Measurements from ENCODE around the gene TMEM171. TPM values are rescaled to one million over a fixed set of nuclear protein-coding genes. Genes with fewer than 3 reads are reported as not detected.

The TMEM171 gene
- total and polyA plus RNA-seq, 2 of the 4 experiments (the other 2 are of a cell fraction): 3.0 to 5.1 TPM

DNA sequence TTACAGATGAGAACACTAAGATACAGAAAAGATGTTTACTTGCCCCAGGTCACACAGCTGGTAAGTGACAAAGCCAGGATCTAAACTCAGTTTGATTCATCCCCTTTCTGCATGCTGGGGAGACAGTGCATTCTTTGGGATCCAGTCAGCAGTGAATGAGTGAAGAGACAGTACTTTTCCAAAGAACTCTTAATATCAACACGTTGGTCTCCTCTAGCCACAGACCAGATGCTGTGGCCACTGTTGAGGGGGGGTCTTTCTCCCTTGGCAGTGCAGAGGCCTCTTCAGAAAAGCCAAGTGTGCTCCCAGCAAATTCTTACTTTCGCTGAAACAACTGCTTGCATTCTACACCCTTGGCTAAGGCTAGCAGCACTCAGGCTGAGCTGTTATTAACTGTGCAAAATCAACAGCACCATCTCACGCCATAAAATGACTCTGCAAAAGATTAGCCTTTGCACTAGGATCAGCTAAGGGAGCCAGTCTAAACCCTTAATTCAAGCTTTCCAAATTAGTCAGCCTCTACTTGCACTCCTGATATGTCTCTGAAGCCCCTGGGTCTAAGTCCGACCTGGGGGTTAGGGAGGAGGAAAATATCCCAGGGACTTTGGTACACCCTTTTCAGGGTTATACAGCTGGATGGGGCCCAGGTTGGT, 4.8 kb upstream of the TMEM171 start:
- no peak overlapping the region for H2AK9ac ChIP-seq (replicated peaks; ENCODE audit: low read depth, low read length, poor library complexity)
- DNase-seq (peak; percentile 98), ATAC-seq (ENCODE audit: low read depth) (peak; percentile 88)
- peak overlapping the region; percentile 58; the same call in 1 of the 2 replicates for H3K18ac ChIP-seq (ENCODE audit: low read depth, low read length)
- peak overlapping the region; percentile 7 for H2AFZ ChIP-seq (replicated peaks; ENCODE audit: low read length, poor library complexity)
- H2BK5ac ChIP-seq (ENCODE audit: low read depth, low read length, poor library complexity, severe bottlenecking): peak overlapping the region; percentile 71
- no peaks in the 10 kb centered on the region for H3K36me3 ChIP-seq (ENCODE audit: control insufficient read depth, insufficient read depth, low read length)
- H3K9me1 ChIP-seq (ENCODE audit: insufficient read depth, low read length): peaks cover 13% of the 10 kb centered on the region
- H4K8ac ChIP-seq (ENCODE audit: low read depth in 2 of 2, low read length in 2 of 2): peak overlapping the region in 1 of 2 experiments; percentile 1; a peak in 2 of 4 replicates
- in situ Hi-C loops (cut with MboI; ENCODE audit: low sequenced_read_pairs): no loop called here
- H3K4me3 ChIP-seq (ENCODE audit: insufficient read depth, low read depth, low read length): no peak overlapping the region
- H2BK15ac ChIP-seq (ENCODE audit: low read depth, low read length): no peak overlapping the region; the same call in 2 of the 3 replicates
- POLR2A ChIA-PET (ENCODE audit: unreplicated experiment): no interaction called here
- H3K27ac ChIP-seq (ENCODE audit: insufficient read depth, low read length): peak overlapping the region; percentile 35; the same call in 1 of the 2 replicates
- no peak overlapping the region for H2AK5ac ChIP-seq (ENCODE audit: low read depth, low read length)
- peaks cover 5% of the 10 kb centered on the region for H3K9me3 ChIP-seq (ENCODE audit: control insufficient read depth, insufficient read depth, low read length)
- intact Hi-C loops (cut with micrococcal nuclease): no loop called here
- no TSS peak for BruUV-seq (replicated peaks)
- dilution Hi-C loops (cut with HindIII; ENCODE audit: low sequenced_read_pairs, unreplicated experiment): no loop called here
- peak overlapping the region; percentile 66 for H3K4ac ChIP-seq (ENCODE audit: low read depth, low read length)
- peak overlapping the region; percentile 20; the same call in 1 of the 2 replicates for H4K91ac ChIP-seq (ENCODE audit: insufficient read depth, low read depth, low read length)
- H3K27me3 ChIP-seq (ENCODE audit: control insufficient read depth, insufficient read depth, low read length): peaks cover 4% of the 10 kb centered on the region; the same call in 1 of the 2 replicates
- peak overlapping the region; percentile 9; the same call in 1 of the 2 replicates for H3K23ac ChIP-seq (ENCODE audit: low read depth, low read length)
- H4K20me1 ChIP-seq (ENCODE audit: insufficient read depth, low read length): peaks cover 10% of the 10 kb centered on the region
- H3K79me1 ChIP-seq (ENCODE audit: low read depth in 1 of 2, low read length in 2 of 2): no peaks in the 10 kb centered on the region
- peak overlapping the region; percentile 3; the same call in 1 of the 2 replicates for H3K14ac ChIP-seq (replicated peaks; ENCODE audit: low read depth, low read length)
- peak overlapping the region; percentile 13 for H3K4me2 ChIP-seq (ENCODE audit: low read depth, low read length)
- peak overlapping the region; percentile 56 for H2BK20ac ChIP-seq (ENCODE audit: low read depth, low read length)
- no peak overlapping the region for H3K9ac ChIP-seq (ENCODE audit: low read depth, low read length)
- H2BK120ac ChIP-seq (ENCODE audit: low read depth, low read length): peak overlapping the region; percentile 65
- CTCF ChIA-PET: interaction anchor here (0.6 to 1.4 kb wide), 3 partner anchors 22 to 100 kb away, joined by 3 to 5 read pairs (median 3); no protein-coding TSS in a partner anchor
- 20% methylated on average over 1 of the region's 4 CpGs; no CpG with 5 or more reads in 1 of the 2 experiments for WGBS, 2 experiments (ENCODE audit: extremely low coverage in 2 of 2, insufficient read length in 1 of 2)
- H3K56ac ChIP-seq (ENCODE audit: extremely low read depth, insufficient read depth, low read length): peak overlapping the region; percentile 18; the same call in 1 of the 2 replicates
- peaks cover 15% of the 10 kb centered on the region for H3K4me1 ChIP-seq (ENCODE audit: control insufficient read depth, insufficient read depth, low read length)
- H4K5ac ChIP-seq (ENCODE audit: low read depth, low read length): no peak overlapping the region; the same call in 1 of the 2 replicates
- no peak for TF ChIP-seq CHD1 (IDR thresholded peaks at IDR 0.05; ENCODE audit: low read depth, low read length)
- no peak for TF ChIP-seq RFX5 (IDR thresholded peaks at IDR 0.05; ENCODE audit: low read depth, low read length)
- TF ChIP-seq BHLHE40 (IDR thresholded peaks at IDR 0.05; ENCODE audit: low read depth, low read length): peak; percentile 27
- TF ChIP-seq NFE2L2 (IDR thresholded peaks at IDR 0.05; ENCODE audit: low read depth, low read length): peak; percentile 63; the same call in 1 of the 2 replicates
- TF ChIP-seq FOS (IDR thresholded peaks at IDR 0.05; ENCODE audit: low read depth, low read length): peak; percentile 80
- no peak for TF ChIP-seq SMC3 (IDR thresholded peaks at IDR 0.05; ENCODE audit: low read depth, low read length)
- TF ChIP-seq MAZ (IDR thresholded peaks at IDR 0.05; ENCODE audit: borderline replicate concordance, low read depth, low read length): no peak
- TF ChIP-seq, protein P1, sequence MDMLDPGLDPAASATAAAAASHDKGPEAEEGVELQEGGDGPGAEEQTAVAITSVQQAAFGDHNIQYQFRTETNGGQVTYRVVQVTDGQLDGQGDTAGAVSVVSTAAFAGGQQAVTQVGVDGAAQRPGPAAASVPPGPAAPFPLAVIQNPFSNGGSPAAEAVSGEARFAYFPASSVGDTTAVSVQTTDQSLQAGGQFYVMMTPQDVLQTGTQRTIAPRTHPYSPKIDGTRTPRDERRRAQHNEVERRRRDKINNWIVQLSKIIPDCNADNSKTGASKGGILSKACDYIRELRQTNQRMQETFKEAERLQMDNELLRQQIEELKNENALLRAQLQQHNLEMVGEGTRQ (IDR thresholded peaks at IDR 0.05; ENCODE audit: low read depth, low read length): no peak
- TF ChIP-seq MXI1 (IDR thresholded peaks at IDR 0.05; ENCODE audit: borderline replicate concordance, low read depth, low read length): no peak
- no peak for TF ChIP-seq RAD21 (IDR thresholded peaks at IDR 0.05; ENCODE audit: low read length)
- TF ChIP-seq POLR2A (IDR thresholded peaks at IDR 0.05; ENCODE audit: low read depth, low read length): no peak
- TF ChIP-seq, protein P2, sequence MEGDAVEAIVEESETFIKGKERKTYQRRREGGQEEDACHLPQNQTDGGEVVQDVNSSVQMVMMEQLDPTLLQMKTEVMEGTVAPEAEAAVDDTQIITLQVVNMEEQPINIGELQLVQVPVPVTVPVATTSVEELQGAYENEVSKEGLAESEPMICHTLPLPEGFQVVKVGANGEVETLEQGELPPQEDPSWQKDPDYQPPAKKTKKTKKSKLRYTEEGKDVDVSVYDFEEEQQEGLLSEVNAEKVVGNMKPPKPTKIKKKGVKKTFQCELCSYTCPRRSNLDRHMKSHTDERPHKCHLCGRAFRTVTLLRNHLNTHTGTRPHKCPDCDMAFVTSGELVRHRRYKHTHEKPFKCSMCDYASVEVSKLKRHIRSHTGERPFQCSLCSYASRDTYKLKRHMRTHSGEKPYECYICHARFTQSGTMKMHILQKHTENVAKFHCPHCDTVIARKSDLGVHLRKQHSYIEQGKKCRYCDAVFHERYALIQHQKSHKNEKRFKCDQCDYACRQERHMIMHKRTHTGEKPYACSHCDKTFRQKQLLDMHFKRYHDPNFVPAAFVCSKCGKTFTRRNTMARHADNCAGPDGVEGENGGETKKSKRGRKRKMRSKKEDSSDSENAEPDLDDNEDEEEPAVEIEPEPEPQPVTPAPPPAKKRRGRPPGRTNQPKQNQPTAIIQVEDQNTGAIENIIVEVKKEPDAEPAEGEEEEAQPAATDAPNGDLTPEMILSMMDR (conservative IDR thresholded peaks at IDR 0.05; ENCODE audit: low read depth, low read length): no peak
- 0 out of 2 replicates have a peak, but pooled peaks have one; percentile 26 for TF ChIP-seq CEBPB (IDR thresholded peaks at IDR 0.05; ENCODE audit: low read depth, low read length)
- no peak; the same call in 1 of the 2 replicates for TF ChIP-seq MAFK (IDR thresholded peaks at IDR 0.05; ENCODE audit: low read depth, low read length)
- TF ChIP-seq RCOR1 (IDR thresholded peaks at IDR 0.05; ENCODE audit: insufficient replicate concordance, low read length): peak; percentile 50
